GM19438 (cell line): ENCODE results near the gene MOSMO.

Experiments
- ATAC-seq: cut with Tn5 transposase; IDR thresholded peaks from one replicate; pipeline ENCODE4 v1.9.1; 2021; ENCODE audit warnings: low read depth; ENCODE audit not compliant: unreplicated experiment

The MOSMO gene

DNA sequence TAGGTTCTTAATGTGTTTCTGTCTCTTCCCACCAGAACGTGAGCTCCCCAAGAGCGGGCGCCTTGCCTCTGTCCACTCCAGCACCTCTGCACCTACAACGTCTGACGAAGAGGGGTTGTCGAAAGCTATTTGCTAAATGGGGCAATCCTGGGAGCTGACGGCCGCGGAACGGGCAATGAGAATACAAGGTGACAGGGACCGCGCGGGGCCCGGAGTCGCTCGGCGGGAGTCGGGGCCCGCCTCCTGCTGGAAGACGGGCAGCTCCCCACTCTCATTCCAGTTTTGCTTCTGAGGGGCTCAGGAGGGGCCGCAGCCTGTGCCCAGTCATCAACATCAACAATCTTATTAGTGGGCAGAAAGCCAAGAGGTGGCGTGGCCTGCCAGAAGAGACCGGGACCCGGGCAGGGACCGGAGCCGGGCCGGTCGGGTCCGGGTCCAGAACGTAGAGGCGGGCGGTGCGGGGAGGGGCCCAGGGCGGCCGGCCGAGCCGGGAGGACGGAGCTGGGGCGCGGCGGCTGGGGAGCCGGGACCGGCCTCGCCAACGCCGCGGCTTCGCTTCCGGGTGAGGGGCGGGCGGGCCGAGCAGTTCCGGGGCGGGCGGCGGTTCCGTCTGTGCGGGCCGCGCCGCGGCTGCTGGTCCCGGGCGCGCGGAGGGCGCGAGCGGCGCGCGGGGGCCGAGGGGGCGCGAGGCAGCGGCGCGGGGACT, at the start of gene MOSMO:
Gene MOSMO (plus strand): TSS at position 603 of the 706 bp plus-strand sequence. CDS start 191 bp downstream, outside the sequence.
- peak; percentile 79 for ATAC-seq

DNA sequence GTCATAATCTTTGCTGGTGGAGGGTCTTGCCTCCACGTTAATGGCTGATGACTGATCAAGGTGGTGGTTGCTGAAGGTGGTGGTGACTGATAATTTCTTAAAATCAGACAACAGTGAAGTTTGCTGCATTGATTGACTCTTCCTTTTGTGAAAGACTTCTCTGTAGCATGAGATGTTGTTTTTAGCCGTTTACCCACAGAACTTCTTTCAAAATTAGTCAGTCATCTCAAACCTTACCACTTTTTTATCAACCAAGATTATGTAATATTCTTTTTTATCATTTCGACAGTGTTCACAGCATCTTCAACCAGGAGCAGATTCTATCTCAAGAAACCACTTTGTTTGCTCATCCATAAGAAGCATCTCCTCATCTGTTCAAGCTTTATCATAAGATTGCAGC, 48.9 kb upstream of the MOSMO start:
- no peak for ATAC-seq

DNA sequence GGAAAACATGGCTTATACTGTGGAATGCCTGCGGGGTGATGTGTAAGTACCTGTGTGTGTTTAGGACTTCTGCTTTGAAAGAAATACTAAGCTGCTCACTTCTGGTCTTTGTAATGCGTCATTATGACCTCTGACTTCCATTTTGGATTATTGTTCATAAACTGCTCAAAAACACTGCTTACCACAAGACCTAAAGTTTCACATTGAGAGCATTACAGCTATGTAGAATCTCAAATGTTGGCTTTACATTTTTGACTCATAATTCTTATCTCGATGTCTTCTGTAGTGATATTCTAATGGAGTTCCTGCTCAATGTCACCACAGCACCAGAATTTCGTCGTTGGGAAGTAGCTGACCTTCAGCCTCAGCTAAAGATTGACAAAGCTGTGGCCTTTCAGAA, 45.4 kb upstream of the MOSMO start:
- ATAC-seq = no peak

DNA sequence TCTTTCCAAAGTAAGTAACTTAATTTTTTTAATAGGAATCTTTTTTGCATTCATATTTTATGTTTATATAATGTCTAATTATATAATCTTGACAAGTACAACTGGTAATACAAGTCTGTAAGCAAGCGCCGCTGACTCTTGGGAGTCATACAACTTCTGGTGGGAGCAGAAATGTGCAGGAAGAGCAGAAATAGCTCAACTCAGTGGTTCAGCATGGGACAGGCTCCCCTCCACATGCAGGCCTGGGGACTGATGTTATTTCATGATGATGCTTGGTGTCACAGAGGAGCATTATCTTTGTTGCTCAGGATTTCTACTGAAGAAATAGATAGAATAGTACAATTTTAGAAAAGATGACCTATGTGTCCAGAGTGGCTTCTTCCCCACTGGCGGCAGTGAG, 44.0 kb upstream of the MOSMO start:
- ATAC-seq = no peak

DNA sequence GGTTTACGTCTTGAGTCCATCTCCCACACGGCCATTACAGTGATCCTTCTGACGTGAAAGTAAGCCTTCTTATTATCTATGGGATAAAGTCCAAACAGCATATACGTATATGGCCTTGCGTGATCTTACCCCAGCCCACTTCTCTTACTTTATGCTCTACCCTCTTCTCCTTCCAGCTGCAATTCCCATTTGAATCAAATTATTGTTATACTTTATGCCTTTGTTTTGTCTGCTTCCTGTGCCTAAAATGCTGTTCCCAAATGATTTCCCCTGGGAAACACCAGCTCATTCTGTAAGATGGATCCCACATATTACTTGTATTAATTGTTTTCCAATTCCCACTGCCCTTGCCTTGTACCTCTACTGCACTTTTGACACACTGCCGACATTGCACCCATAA, 43.6 kb upstream of the MOSMO start:
- ATAC-seq = no peak

DNA sequence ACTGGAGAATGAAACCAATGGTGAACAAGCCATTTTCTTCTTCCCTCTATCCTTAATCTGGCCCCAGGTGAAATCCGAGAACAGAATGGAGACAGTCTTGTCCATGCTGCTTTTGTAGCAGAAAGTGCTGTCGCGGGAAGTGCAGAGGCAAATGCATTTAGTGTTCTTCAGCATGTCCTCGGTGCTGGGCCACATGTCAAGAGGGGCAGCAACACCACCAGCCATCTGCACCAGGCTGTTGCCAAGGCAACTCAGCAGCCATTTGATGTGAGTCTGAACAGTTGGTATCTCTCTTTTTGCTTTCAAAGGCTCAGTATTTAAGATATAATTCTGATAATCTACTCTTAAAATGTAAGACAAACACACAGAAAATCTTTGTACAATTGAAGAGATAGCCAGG, 36.1 kb upstream of the MOSMO start:
- ATAC-seq = no peak

DNA sequence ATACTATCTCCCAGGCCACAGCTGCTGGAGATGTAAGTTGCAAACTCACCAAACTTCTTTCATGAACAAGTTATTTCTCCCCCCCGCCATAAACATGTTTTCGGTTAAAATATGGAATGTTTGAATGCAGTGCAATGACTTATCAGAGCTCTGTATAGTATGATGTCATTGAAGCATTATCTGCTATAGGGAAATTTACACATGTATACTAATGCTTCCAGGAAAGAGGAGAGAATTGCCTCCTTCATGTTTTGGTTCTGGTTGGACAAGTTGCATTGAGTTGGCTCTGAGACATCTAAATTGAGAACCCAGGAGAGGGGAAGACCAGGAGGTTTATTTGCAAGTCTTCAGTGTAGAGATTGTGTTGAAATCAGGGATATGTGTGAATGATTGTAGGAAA, 34.0 kb upstream of the MOSMO start:
- no peak for ATAC-seq

DNA sequence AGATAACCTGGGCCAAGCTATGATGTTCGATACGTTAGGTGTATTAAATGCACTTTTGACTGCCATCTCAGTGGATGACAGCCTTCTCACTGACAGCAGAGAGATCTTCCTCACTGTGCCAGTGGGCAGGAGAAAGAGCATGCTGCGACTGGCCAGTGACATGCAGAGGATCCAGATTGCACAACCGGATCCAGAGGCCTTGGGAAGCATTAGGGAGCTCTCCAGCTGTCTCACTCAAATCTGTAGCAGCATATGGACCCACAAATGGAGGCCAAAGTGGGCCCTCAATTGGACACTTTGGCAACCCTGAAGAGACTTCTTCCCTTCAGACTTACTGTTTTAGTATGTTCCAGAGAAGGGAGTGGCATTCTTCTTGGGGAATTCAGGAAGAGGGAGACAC, 27.9 kb upstream of the MOSMO start:
- ATAC-seq = no peak

DNA sequence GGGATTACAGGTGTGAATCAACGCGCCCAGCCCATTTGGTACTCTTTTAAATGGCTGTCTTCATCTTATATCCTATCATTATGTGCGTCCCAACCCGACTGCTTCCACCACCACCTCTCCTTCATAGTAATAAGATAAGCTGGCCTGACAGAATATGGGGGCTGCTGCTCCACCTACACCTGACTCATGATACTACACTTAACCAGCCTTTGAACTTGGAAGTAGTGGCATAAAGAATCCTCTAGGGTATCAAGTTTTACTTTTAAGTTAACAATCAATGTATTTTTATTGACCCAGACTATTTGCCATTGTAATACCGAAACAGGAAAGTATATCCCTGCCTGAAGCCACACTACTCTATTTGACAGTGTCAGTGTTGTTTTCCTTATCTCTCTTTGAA, 25.8 kb upstream of the MOSMO start:
- ATAC-seq = no peak

DNA sequence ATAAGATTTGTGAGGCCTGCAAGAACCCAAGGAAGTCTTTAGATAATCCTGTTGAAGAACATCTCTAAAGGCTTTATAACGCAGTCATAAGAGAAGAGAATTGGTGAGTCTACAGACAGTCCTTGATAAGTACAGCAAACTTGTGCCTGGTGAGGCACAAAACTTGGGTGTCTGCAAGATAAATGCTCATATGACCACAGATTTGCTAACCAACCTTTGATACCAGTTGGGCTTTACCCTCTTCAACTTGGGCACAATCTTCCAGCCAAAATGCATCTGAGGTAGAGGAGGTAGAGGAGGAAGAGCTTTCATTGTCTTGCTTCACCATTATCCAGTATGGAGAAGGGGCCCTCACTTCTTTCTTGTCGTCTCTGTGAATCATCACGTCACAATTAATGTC, 23.8 kb upstream of the MOSMO start:
- no peak for ATAC-seq

DNA sequence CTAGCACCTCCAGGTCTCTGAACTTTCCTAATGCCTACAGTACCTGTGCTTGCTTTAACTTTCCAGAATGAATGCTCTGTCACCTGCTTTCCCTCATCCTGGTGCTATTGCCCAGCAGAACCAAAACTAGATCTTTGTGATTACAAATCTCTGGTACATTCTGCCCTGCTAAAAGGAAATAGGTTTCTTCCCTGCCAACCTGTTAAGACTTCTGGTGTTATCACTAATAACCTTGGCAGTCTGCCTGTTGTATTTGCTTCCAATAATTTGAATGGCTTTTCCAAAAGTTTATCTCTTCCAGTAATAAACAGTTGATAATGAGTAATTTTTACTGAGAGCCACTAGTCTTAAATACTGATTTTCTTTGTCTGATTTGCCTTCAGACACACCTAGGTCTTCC, 22.4 kb upstream of the MOSMO start:
- no peak for ATAC-seq

DNA sequence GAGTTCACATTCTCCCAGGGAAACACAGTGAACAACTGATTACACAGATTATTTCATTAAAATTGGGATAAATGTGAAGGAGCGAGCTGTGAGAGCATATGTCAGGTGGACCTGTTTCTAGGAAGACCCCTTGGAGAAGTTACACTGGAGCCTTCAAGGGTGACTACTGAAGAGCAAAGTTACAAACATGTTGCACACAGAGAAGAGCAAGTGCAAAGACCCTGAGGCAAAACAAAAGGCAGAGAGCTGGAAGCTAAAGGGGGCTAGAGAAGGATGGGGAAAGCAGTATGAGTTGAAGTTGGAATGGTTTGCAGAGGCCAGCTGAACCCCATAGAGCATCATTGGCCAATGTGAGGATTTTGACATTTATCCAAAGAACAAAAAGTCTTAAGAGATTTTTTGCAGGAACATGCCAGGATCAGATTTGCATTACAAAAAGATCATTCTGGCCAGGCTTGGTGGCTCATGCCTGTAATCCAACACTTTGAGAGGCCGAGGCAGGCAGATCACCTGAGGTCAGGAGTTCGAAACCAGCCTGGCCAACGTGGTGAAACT, 21.1 kb upstream of the MOSMO start:
- ATAC-seq = no peak

DNA sequence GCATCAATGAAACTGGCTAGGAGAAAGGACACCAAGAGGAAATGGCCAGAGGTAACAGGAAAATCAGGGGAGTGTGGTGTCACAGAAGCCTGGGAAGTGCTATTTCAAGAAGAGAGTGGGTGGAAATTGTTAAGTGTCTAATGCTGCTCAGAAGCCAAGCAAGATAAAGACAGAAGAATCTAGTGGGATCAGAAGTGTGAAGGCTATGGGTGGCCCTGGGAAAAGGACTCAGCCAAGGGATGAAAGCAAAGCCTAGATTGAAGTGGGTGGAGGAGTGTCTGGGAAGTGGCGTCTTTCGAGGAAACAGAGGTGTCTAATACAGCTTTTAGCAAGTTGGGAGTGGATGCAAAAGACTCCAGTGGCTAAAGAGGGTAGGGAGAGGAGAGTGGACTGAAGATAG, 20.4 kb upstream of the MOSMO start:
- no peak for ATAC-seq

DNA sequence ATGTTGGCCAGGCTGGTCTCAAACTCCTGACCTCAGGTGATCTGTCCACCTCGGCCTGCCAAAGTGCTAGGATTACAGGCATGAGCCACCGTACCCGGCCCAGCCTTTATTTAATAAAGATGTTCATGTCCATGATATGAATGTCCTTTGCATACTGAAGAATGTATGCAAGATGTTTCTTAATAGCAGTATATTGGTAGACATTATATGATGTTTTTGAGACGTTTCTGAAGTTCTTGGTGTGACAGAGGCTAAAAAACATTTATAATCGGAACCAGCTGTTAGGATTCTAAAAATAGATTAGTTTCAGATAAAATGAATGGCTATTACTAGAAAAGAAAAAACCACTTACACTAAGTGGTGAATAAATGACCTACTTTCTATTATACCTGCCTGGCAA, 18.8 kb upstream of the MOSMO start:
- no peak for ATAC-seq

DNA sequence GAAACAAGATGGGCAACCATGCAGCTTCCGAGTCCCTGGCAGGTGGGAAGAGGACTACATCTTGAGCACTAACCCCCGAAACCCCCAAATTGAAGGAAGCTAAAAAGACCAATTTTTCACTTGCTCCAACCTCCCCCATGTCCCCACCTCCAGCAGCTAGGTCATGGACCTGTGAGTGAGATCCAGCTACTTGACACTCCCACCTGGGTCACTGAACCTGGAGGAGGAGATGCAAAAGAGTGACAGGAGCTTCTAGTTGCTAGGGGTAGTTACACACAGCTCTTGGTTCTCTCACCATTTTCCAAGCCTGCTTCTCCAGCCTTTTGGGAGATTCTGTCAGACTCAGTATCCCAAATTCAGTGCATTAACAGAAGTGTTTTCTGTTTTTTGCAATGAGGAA, 18.2 kb upstream of the MOSMO start:
- ATAC-seq = no peak

DNA sequence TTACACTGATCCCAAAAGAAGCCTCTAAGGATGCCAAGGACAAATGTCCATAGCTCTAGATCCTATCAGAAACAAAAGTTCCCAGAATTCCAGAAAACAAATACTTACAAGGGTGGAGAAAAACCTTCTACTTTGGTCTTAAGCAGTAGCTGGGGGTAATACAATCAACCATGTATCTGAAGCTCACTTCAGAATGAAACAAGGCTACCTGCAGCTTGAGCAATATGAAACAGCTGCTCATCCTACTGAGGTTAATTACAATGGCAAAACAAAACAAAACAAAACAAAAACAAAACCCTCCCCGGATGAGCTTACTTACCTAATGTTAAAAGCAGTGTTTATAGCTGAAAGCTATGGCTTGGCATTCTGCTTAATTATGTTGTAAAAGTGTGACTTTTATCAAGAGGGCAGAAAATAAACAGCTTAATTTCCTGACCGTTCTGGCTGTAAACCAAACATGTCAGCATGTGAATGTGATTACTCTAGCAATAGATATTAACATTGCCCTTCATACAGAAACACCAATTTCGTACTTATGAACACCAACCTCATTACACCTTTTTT, 17.4 kb upstream of the MOSMO start:
- ATAC-seq = no peak

DNA sequence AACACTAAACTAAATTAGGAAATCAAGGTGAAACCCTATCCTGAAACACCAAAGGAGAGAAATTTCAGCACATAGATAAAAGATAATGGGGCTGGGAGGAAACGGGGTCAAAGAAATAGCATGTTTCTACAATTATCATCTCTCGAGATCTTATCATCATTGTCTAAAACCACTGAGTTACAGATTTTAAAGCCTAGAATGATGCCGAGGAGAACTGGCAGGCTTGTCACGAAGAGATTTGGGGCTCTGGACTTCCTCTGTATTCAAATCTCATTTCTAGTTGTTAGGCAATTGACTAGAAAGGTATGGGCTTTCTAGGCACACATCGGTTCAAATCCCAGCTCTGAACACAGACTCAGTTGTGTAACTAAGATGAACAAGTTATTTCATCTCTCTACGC, 16.3 kb upstream of the MOSMO start:
- no peak for ATAC-seq

DNA sequence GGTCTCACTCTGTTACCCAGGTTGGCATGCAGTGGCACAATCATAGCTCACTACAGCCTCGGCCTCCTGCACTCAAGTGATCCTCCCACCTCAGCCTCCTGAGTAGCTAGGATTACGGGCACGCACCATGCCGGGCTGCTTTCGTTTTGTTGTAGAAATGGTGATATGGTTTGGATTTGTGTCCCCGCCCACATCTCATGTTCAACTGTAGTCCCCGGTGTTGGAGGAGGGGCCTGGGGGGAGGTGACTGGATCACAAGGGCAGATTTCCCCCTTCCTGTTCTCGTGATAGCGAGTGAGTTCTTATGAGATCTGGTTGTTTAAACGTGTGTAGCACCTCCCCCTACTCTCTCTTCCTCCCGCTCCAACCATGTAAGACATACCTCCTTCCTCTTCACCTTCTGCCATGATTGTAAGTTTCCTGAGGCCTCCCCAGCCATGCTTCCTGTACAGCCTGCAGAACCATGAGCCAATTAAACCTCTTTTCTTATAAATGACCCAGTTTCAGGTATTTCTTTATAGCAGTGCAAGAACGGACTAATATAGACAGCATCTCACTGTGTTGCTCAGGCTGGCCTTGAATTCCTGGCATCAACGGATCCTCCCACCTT, 12.9 kb upstream of the MOSMO start:
- no peak for ATAC-seq

DNA sequence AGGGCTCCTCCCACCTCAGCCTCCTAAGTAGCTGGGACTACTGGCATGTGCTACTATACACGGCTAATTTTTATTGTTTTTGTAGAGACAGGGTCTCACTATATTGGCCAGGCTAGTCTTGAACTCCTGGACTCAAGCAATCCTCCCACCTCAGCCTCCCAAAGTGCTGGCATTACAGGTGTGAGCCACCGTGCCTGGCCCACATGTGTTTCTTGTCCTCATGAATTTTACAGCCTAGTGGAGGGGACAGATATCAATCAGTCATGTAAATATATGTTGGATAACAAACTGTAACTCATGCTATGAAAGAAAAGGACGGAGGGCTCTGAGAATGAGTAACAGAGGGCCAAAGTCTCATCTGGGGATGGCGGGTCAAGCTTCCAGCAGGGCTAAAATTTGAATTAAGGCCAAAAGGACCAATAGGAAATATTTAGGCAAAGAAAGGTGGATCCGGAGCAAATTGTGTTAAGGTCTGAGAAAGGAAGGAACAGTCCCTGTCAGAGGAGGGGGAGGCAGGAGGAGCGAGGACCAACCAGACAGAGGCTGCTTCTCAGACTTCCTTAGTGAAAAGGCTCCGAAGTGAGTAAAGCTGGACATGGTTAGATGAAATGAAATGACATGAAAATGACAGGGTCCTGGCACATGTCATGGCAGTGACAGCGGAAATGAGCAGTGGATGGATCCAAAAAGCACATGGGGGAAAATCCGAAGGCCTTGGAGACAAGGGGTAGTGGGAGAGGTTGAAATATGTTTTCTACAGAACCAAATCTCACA, 10.8 kb upstream of the MOSMO start:
- no peak for ATAC-seq

DNA sequence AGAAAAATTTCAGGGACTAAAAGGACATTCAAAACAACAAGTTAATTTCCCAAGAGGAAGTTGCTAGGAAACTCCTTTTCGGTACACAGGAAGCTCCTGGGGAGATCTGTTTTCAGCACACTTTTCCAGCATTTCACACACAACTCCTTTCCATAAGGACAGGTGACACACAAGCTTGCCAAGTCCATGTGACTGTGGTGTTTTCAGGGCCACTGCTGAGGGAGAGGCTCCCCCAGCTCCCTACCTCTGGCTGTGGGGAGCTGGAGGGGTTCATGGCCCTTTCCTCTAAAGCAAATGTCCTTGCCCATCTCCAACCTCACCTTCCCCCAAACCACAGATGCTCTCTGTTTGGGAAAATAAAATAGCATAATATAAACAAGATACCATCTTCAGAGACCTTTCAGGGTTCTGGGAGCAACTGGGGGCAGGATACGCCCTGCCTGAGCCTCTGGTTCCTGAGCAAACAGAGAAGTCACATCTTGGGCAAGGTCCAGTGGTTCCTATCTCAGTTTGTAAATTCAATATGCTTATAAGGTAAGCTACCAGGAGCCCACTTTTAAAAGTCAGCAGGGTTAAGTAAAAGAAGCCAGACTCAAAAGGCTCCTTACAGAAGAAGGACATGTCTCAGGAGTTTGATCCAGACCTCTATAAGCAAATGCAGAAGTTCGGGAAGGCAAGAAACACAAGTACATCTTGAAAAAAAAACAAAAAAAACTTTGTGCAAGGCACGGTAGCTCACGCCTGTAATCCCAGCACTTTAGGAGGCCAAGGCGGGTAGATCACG, 10.0 kb upstream of the MOSMO start:
- ATAC-seq = no peak
